Mammary epithelial cell (primary cell): ENCODE measurements around the gene COG7.
"Not testable (repeated sequence)": the region's sequence is repeated elsewhere in the genome, so short reads cannot be mapped to it uniquely, and the experiment has no call there.

Experiments
- CTCF ChIP-seq, 2 donors: IDR thresholded peaks in 1 of 2; conservative IDR thresholded peaks in 1 of 2; 2 replicates each; pipeline ENCODE4 v1.5.1; 2011 to 2012; ENCODE audit warnings: inconsistent platforms in 2 of 2, low read length in 2 of 2, mild to moderate bottlenecking in 2 of 2, control low read depth in 1 of 2, low read depth in 1 of 2; ENCODE audit not compliant: insufficient read depth in 1 of 2; ENCODE audit errors: extremely low read depth in 1 of 2
- EZH2 ChIP-seq: IDR thresholded peaks from 2 replicates; pipeline ENCODE4 v1.6.1; 2012; ENCODE audit warnings: low read length, inconsistent platforms, borderline replicate concordance

GRCh38 chr16:23483492-23483891 lies 30.5 kb upstream of the COG7 start:
- not testable (repeated sequence) for TF ChIP-seq CTCF (conservative IDR thresholded peaks at IDR 0.05 in 1 of 2, IDR thresholded peaks at IDR 0.05 in 1 of 2; ENCODE audit: extremely low read depth in 1 of 2, insufficient read depth in 1 of 2, low read depth in 1 of 2, low read length in 2 of 2); EZH2
